ENCODE data around the gene NFU1.

DNA sequence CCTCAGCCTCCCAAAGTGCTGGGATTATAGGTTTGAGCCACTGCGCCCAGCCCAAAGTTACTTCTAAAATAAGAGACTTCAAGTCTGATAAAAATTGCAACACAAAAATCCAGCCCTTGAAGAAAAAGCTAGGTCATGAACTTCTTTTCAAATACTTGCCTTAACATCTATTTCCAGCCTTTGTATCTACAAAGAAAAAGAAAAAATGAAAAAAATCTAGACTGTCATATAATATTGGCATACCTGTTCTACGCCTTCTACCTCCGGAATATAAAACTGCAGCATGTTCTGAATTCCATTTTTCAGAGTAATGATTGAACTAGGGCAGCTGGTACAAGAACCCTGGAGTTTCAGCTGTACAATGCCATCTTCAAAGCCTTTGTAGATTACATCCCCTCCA lies 37.1 kb downstream of the NFU1 start:
- no peak for TF ChIP-seq POLR2A (IDR thresholded peaks at IDR 0.05)
- TF ChIP-seq, protein P1, sequence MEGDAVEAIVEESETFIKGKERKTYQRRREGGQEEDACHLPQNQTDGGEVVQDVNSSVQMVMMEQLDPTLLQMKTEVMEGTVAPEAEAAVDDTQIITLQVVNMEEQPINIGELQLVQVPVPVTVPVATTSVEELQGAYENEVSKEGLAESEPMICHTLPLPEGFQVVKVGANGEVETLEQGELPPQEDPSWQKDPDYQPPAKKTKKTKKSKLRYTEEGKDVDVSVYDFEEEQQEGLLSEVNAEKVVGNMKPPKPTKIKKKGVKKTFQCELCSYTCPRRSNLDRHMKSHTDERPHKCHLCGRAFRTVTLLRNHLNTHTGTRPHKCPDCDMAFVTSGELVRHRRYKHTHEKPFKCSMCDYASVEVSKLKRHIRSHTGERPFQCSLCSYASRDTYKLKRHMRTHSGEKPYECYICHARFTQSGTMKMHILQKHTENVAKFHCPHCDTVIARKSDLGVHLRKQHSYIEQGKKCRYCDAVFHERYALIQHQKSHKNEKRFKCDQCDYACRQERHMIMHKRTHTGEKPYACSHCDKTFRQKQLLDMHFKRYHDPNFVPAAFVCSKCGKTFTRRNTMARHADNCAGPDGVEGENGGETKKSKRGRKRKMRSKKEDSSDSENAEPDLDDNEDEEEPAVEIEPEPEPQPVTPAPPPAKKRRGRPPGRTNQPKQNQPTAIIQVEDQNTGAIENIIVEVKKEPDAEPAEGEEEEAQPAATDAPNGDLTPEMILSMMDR (IDR thresholded peaks at IDR 0.05) = no peak
